ENCODE results near the gene EXOSC7.
A peak's percentile ranks its signal among the peaks of the same experiment; 100 is the strongest.
"Not testable (repeated sequence)": the region's sequence is repeated elsewhere in the genome, so short reads cannot be mapped to it uniquely, and the experiment has no call there.

The EXOSC7 gene

DNA sequence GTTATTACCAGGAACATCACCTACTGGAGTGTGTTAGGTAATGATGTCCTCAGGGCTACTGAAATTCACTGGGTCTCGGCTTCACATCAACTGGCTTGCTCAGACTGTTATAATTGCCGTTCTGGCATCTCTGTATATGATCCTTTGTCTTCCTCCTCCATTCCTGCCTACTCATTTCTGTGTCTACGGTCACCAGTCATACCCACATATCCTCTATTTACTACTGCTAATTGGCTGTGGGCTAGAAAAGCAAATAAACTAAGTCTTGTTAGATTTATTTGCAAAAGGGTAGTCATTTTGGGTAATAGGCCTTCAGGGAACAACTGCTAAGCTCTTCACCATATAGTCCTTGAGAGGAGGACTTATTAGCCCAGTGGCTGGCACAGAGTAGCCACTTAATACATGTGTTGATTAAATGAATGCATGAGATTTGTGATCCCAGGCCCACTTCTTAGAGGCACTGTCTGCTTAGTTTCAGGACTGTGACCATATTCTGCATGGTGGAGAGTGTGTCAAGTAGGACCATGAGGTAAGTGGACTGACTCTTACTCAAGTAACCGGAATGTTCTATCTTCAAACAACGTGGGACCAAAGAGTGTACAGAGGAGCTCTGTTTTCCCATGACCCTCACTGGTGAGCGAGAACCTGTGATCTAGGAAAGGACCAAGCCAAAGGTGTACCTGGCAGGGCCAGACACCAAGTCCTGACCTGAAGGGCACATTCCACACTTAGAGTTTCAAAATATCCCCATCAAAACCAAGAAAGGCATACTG lies 13.2 kb upstream of the EXOSC7 start:
- no peak for DNase-seq (ENCODE audit: low spot score)

- DNase-seq (ENCODE audit: low spot score), result no peak
Observed at GRCh38 chr3:44963571-44964325, 12.3 kb upstream of the EXOSC7 start.

DNA sequence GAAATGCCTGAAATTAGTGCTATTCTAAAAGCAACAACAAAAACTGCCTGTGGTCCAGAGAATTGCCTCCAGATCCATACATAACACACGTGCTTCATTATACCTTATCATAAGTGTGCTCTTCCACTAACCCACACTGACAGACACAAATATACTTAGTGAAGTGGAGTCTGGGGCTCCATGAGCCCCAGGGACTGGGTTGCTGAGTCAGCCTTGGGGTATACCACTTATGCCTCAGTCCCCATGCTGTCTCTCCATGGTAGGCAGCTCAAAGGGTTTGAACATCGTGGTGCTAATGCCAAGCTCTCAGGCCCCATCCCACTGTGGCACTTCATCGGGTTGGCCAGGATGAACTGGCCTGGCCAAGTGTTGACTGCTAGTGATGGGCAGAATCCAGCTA lies 10.9 kb upstream of the EXOSC7 start:
- DNase-seq (ENCODE audit: low spot score), result no peak

- no peak for DNase-seq (ENCODE audit: low spot score)
Observed at GRCh38 chr3:44966795-44967278, 9.2 kb upstream of the EXOSC7 start.

DNA sequence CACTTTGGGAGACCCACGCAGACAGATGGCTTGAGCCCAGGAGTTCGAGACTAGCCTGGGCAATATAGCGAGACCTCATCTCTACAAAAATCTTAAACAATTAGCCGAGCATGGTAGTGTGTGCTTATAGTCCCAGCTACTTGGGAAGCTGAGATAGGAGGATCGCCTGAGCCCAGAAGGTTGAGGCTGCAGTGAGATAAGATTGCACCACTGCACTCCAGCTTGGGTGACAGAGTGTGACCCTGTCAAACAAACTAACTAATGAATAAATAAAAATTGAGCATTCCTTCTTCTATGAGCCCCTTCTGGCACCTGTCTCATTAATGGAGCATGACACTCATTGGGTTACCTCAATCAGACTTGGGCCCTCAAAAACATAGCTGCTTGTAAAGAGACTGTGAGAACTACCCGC lies 7.6 kb upstream of the EXOSC7 start:
- no peak for DNase-seq (ENCODE audit: low spot score)

- no peak for DNase-seq (ENCODE audit: low spot score)
Observed at GRCh38 chr3:44969154-44969827, 6.8 kb upstream of the EXOSC7 start.

GRCh38 chr3:44969828-44970179 lies 6.2 kb upstream of the EXOSC7 start:
- DNase-seq (ENCODE audit: low spot score), result no peak

DNA sequence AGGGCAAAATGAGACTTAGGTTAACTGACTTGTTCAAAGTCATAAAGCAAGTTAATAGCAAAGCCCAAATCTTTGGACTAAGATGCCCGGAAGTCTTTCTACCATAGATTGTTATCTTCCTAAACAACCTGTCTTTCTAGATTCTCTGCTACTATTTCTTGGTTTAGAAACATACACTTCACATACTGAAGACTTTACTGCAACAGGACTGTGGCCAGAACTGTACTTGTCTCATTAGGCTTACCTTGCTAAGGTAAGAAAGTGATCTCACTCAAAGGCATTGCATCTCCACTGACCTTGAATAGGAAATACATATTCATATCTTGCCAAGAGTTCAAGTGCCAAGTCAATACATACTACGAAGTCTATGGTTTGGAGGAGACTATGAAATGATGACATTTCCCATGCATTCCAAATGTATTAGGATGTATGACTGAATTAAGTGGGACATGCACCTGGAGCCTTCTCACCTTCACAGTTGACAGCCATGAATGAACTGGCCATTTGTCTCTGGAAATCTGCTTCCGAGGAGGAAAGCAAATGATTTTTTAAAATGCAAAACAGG lies 5.0 kb upstream of the EXOSC7 start:
- no peak for DNase-seq (ENCODE audit: low spot score)

DNA sequence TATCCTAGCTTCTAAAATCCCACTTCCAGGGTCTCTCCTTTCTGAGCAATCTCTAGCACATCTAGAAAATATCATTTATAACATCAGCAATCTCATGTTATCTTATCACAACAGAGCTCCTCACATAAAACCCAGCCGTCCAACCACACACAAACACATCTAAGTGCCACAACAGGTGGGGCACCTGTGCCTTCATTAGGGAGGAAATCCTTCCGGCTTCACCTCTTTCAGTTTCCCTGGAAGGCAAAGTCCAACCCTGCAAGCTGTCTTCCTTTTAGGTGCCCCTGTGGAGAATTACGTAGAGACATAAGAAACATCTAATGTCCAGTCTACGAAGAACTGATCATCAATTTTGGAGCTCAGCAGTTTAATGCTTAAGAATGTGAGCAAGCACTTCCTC lies 1.6 kb upstream of the EXOSC7 start:
- no peak for DNase-seq (ENCODE audit: low spot score)

DNA sequence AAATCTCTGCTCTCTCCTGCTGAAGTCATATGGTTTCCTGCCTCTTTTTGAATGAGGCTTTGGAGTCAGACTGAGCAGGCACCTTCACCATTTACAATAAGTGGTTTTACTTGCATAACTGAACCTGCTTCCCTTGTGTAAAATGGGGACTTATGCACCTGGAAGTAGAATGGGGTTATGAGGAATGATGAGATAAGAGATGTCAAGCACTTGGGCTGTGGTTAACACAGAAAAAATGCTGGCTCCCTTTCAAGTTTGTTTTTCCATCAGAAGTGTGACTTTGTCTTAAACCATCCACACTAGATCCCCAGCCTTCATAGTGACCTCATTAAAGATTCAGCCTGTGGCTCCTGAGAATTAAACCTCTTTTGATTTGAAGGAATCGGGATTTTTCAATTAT lies 5.2 kb downstream of the EXOSC7 start:
- DNase-seq (ENCODE audit: low spot score), result no peak

GRCh38 chr3:44981751-44982150 lies 5.7 kb downstream of the EXOSC7 start:
- no peak for DNase-seq (ENCODE audit: low spot score)

GRCh38 chr3:44982817-44983216 lies 6.8 kb downstream of the EXOSC7 start:
- DNase-seq (ENCODE audit: low spot score), result no peak

DNA sequence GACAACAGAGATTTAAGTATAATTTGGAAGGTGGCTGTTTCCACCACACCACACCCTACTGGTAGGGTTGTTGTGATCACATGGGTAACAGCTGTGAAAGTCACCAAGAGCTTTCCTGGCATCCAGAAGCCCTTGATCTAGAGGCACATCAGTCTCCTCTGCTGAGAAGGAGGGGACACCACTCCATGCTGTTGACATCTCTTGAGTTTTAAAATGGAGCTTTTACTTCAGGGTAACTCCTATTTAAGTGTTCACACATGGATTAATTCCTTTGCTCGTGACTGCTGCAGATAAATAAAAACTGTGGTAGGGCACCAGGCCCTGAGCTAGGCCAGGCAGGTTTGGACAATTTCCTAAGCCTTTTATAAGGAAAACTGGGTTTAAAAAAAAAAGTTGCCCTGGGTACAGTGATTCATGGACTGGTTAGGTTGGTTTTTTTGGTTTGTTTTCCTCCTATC lies 7.5 kb downstream of the EXOSC7 start:
- DNase-seq (ENCODE audit: low spot score), result no peak

DNA sequence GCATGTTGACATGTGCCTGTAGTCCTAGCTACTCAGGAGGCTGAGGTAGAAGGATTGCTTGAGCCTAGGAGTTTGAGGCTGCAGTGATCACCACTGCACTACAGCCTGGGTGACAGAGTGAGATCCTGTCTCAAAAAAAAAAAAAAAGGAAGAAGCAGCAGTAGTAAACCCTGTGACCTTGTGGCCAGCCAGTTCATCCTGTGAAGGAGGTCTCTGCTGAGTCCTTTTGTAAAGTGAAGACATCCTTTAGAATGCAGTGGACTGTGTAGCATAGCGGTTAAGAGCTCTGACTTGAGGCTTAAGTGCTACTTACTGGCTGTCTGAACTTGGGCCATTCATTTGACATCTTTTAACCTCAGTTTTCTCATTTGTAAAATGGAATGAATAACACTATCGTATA lies 8.3 kb downstream of the EXOSC7 start:
- no peak for DNase-seq (ENCODE audit: low spot score)

- DNase-seq (ENCODE audit: low spot score), result not testable (repeated sequence)
Observed at GRCh38 chr3:44986330-44986729, 10.3 kb downstream of the EXOSC7 start.

DNA sequence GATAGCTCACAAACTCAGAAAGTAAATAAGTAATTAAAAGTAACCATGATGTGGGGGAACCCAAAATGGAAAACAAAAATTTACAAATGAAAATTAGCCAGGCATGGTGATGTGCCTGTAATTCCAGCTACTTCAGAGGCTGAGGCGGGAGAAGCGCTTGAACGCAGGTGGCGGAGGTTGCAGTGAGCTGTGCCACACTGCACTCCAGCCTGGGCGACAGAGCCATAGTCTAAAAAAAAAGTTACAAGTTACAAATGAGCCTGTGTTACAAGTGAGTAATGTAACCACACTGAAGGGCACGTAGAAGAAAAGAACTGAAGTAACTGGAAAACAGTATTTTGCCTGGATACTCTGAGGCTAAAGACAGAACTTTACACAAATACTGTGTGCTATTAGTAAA lies 11.3 kb downstream of the EXOSC7 start:
- no peak for DNase-seq (ENCODE audit: low spot score)

- peak; percentile 15 for DNase-seq (ENCODE audit: low spot score)
Observed at GRCh38 chr3:44988073-44988472, 12.0 kb downstream of the EXOSC7 start.

- DNase-seq (ENCODE audit: low spot score), result no peak
Observed at GRCh38 chr3:44989141-44989540, 13.1 kb downstream of the EXOSC7 start.

- DNase-seq (ENCODE audit: low spot score), result peak; percentile 88
Observed at GRCh38 chr3:44989636-44990373, 13.8 kb downstream of the EXOSC7 start.

- no peak for DNase-seq (ENCODE audit: low spot score)
Observed at GRCh38 chr3:44991326-44991725, 15.3 kb downstream of the EXOSC7 start.

- peak; percentile 25 for DNase-seq (ENCODE audit: low spot score)
Observed at GRCh38 chr3:44992555-44993470, 16.8 kb downstream of the EXOSC7 start.
